Measurements from ENCODE around the gene FSIP1.

The FSIP1 gene

DNA sequence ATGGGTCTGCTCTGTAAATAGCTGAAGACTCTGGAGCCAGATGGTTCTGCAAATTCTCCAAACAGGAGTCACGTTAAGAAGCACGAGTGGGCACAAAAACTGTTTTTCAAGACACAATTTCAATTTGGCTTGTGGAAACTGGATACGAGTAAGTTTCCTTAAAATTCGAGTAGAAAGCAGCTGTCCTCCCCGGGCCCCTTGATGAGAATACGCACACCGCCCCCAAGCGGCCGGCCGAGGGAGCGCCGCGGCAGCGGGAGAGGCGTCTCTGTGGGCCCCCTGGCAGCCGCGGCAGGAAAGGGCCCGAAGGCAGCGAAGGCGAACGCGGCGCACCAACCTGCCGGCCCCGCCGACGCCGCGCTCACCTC is 202.5 kb downstream of the FSIP1 start:
- TF ChIP-seq POLR2AphosphoS5 (IDR thresholded peaks at IDR 0.05; ENCODE audit: low read depth, low read length) = no peak
- TF ChIP-seq TAF1 (IDR thresholded peaks at IDR 0.05; ENCODE audit: borderline replicate concordance, insufficient read depth, low read length) = no peak
- TF ChIP-seq SIN3A (IDR thresholded peaks at IDR 0.05; ENCODE audit: borderline replicate concordance, insufficient read depth, low read length) = no peak
- TF ChIP-seq, protein P1, sequence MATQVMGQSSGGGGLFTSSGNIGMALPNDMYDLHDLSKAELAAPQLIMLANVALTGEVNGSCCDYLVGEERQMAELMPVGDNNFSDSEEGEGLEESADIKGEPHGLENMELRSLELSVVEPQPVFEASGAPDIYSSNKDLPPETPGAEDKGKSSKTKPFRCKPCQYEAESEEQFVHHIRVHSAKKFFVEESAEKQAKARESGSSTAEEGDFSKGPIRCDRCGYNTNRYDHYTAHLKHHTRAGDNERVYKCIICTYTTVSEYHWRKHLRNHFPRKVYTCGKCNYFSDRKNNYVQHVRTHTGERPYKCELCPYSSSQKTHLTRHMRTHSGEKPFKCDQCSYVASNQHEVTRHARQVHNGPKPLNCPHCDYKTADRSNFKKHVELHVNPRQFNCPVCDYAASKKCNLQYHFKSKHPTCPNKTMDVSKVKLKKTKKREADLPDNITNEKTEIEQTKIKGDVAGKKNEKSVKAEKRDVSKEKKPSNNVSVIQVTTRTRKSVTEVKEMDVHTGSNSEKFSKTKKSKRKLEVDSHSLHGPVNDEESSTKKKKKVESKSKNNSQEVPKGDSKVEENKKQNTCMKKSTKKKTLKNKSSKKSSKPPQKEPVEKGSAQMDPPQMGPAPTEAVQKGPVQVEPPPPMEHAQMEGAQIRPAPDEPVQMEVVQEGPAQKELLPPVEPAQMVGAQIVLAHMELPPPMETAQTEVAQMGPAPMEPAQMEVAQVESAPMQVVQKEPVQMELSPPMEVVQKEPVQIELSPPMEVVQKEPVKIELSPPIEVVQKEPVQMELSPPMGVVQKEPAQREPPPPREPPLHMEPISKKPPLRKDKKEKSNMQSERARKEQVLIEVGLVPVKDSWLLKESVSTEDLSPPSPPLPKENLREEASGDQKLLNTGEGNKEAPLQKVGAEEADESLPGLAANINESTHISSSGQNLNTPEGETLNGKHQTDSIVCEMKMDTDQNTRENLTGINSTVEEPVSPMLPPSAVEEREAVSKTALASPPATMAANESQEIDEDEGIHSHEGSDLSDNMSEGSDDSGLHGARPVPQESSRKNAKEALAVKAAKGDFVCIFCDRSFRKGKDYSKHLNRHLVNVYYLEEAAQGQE (IDR thresholded peaks at IDR 0.05; ENCODE audit: insufficient read depth in 1 of 2, low read depth in 2 of 2, low read length in 2 of 2) = 0 out of 4 replicates have a peak, but pooled peaks of 1 of the 2 experiments have one; percentile 24
- peak; percentile 37 for TF ChIP-seq FOXP2 (optimal IDR thresholded peaks at IDR 0.05; ENCODE audit: borderline replicate concordance, extremely low read depth, extremely low read length, insufficient read depth)

DNA sequence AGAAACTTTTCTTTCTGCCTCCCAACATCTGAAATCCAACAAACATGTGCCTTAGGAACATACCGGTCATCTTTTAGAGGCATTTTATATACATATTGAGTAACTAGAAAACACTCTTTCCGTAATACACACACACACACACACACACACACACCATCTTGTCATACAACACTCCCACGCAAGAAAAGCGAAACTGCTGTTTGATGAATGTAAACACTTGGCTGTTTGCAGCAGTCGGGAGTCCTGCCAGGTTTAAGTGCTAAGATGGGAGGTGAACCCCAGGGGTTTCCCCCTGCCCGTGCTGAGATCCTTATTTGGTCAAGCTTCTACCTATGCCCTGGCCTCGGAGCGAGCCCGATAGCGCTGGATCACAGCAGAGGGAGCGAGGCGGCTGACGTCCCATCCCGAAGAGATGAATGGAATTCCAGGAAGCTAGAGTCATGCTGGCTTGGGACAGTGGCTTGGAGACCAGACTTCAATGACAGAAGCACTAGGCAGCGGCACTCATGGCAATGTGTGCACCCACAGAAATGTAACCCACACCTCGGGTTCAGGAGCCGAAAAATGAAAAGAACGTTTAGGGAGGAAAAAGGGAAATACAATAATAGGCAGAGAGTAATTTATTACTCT is 203.0 kb downstream of the FSIP1 start:
- no peak for TF ChIP-seq TAF1 (IDR thresholded peaks at IDR 0.05; ENCODE audit: borderline replicate concordance, insufficient read depth, low read length)
- TF ChIP-seq, protein P1 (IDR thresholded peaks at IDR 0.05; ENCODE audit: insufficient read depth in 1 of 2, low read depth in 2 of 2, low read length in 2 of 2) = no peak
- no peak; the same call in 1 of the 2 replicates for TF ChIP-seq SIN3A (IDR thresholded peaks at IDR 0.05; ENCODE audit: borderline replicate concordance, insufficient read depth, low read length)
- TF ChIP-seq FOXP2 (optimal IDR thresholded peaks at IDR 0.05; ENCODE audit: borderline replicate concordance, extremely low read depth, extremely low read length, insufficient read depth) = no peak
- no peak for TF ChIP-seq POLR2AphosphoS5 (IDR thresholded peaks at IDR 0.05; ENCODE audit: low read depth, low read length)

DNA sequence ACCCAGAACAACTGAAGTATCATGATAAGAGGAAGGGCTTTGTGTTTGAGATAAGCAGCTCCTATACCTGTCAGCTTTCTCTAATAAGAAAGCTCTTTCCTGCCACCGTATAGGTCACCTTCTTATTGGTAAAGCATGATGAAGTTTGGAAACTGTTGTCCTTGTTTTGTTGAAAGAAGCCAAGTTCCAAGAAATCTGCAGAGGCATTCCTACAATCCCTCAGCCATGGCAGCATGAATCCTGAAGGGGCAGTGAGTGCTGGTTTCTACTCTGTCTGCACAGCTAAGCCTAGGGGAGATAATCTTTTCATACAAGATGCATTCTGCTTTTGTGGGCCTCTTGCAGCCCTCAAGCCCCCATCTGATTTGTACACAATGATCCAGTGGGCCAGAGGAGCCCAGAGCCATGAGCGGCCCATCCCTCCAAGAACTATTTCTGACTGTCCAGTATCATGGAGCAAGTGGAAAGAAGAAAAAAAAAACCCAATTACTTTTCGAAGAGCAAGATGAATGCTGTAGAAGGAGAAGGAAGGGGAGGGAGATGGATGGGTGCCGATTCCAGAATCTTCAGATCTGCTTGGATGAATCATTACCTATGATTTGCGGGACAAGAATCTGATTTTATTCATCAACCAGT is 203.7 kb downstream of the FSIP1 start:
- TF ChIP-seq SIN3A (IDR thresholded peaks at IDR 0.05; ENCODE audit: borderline replicate concordance, insufficient read depth, low read length) (no peak), TAF1 (IDR thresholded peaks at IDR 0.05; ENCODE audit: borderline replicate concordance, insufficient read depth, low read length) (no peak), POLR2AphosphoS5 (IDR thresholded peaks at IDR 0.05; ENCODE audit: low read depth, low read length) (no peak), FOXP2 (optimal IDR thresholded peaks at IDR 0.05; ENCODE audit: borderline replicate concordance, extremely low read depth, extremely low read length, insufficient read depth) (no peak)
- TF ChIP-seq, protein P1 (IDR thresholded peaks at IDR 0.05; ENCODE audit: insufficient read depth in 1 of 2, low read depth in 2 of 2, low read length in 2 of 2) = no peak

DNA sequence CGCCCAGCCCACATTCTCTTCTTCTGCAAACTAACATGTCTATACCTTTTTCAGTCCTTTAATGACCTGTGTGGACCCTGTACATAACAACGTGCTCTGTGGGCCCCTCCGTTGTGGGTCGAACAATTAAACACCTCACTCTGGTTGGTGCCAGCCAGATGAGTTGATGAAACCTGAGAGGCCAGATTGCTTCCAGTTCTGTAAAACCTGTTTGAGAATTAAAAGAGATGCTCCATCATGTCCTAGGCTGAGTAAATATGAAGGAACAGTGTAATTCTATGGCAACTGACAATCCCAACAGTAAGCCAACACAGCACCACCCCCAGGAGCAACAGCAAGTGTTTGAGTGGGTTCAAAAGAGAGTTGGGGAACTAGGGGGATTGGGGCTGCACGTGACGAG is 207.5 kb downstream of the FSIP1 start:
- TF ChIP-seq TAF1 (IDR thresholded peaks at IDR 0.05; ENCODE audit: borderline replicate concordance, insufficient read depth, low read length) (no peak), SIN3A (IDR thresholded peaks at IDR 0.05; ENCODE audit: borderline replicate concordance, insufficient read depth, low read length) (no peak), POLR2AphosphoS5 (IDR thresholded peaks at IDR 0.05; ENCODE audit: low read depth, low read length) (no peak), FOXP2 (optimal IDR thresholded peaks at IDR 0.05; ENCODE audit: borderline replicate concordance, extremely low read depth, extremely low read length, insufficient read depth) (no peak)
- TF ChIP-seq, protein P1 (IDR thresholded peaks at IDR 0.05; ENCODE audit: insufficient read depth in 1 of 2, low read depth in 2 of 2, low read length in 2 of 2) = no peak
